ENCODE measurements around the gene COL19A1.
"Not testable (repeated sequence)": the region's sequence is repeated elsewhere in the genome, so short reads cannot be mapped to it uniquely, and the experiment has no call there.

The COL19A1 gene

DNA sequence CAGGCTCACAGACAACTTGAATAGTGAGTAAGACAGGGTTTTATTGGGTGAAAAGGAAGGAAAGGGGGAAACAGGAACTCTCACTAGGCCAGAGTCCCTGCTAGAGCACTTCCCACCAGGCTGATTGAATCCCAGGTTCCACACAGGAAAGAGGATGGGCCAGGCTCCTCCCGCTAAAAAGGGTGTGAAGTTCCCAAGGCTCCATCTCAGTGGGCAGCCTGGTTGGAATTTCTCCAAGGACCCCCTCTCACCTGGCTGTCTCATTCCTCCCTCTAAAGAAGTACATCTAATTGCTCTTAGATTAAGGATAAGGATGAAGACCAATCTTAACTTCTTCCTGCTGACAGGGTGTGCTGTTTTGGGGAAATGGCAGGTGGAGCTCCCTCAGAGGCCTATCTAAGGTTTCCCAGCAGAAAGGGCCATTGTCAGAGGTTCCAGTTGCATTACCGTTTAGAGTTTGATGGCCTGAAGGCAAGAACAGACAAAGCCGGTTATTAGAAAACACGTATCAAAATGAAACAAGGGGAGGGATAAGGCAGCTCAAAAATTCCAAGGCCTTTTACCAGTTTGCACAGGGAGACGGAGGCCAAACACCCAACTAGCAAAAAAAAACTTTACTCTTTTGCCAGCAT, 21.5 kb downstream of the COL19A1 start:
- Histone ChIP-seq H3K9ac (ENCODE audit: low read length) (no peak overlapping the region), H2AFZ (ENCODE audit: low read length) (no peak overlapping the region), H3K79me2 (ENCODE audit: low read length) (no peaks in the 10 kb centered on the region), H3K27ac (ENCODE audit: low read length) (no peak overlapping the region), H3K4me3 (ENCODE audit: low read length) (no peak overlapping the region), H3K4me2 (ENCODE audit: low read depth, low read length) (no peak overlapping the region), H3F3A (ENCODE audit: insufficient read depth, low read length) (no peaks in the 10 kb centered on the region), H3K9me2 (replicated peaks; ENCODE audit: insufficient read depth, low read length) (no peaks in the 10 kb centered on the region), H3K36me3 (replicated peaks; ENCODE audit: insufficient read depth, low read length) (no peaks in the 10 kb centered on the region), H3K27me3 (replicated peaks; ENCODE audit: insufficient read depth, low read length) (no peaks in the 10 kb centered on the region), H4K20me1 (ENCODE audit: insufficient read depth, low read length) (no peaks in the 10 kb centered on the region), H3K4me1 (ENCODE audit: low read length) (no peaks in the 10 kb centered on the region), H3K9me3 (replicated peaks; ENCODE audit: insufficient read depth, low read length) (no peaks in the 10 kb centered on the region)
- TF ChIP-seq EZH2phosphoT487 (IDR thresholded peaks at IDR 0.05; ENCODE audit: low read length) (no peak), EZH2 (optimal IDR thresholded peaks at IDR 0.05; ENCODE audit: low read depth, low read length) (no peak)
- TF ChIP-seq, protein P1, sequence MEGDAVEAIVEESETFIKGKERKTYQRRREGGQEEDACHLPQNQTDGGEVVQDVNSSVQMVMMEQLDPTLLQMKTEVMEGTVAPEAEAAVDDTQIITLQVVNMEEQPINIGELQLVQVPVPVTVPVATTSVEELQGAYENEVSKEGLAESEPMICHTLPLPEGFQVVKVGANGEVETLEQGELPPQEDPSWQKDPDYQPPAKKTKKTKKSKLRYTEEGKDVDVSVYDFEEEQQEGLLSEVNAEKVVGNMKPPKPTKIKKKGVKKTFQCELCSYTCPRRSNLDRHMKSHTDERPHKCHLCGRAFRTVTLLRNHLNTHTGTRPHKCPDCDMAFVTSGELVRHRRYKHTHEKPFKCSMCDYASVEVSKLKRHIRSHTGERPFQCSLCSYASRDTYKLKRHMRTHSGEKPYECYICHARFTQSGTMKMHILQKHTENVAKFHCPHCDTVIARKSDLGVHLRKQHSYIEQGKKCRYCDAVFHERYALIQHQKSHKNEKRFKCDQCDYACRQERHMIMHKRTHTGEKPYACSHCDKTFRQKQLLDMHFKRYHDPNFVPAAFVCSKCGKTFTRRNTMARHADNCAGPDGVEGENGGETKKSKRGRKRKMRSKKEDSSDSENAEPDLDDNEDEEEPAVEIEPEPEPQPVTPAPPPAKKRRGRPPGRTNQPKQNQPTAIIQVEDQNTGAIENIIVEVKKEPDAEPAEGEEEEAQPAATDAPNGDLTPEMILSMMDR (IDR thresholded peaks at IDR 0.05; ENCODE audit: low read length): no peak
- no peak for DNase-seq

DNA sequence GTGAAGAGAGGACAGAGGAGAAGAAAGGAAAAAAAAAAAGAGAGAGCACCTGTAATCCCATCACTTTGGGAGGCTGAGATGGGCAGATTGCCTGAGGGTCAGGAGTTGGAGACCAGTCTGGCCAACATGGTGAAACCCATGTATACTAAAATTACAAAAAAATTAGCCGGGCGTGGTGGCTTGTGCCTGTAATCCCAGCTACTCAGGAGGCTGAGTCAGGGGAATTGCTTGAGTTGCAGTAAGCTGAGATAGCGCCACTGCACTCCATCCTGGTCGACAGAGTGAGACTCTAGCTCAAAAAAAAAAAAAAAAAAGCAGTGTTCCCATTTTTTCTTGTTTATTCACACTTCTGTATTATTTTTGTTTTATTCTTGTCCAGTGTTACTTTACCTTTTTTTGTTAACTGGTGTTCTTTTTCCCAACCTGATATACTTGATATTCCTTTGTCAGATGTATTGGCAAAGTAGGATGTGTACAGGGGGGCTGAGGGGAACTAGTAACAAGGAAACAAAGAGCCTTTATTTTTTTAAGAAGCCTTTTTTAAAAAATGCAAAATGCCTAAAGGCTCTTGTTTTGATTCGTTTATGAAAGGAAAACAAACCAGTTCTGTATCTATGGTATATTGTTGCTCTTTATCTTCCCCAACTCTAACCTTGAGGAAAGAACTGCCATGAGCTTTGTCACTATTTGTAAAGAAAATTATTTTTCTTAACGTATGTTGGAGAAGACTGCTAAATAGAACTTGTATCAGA, 22.3 kb downstream of the COL19A1 start:
- H3K36me3 ChIP-seq (replicated peaks; ENCODE audit: insufficient read depth, low read length): no peaks in the 10 kb centered on the region
- H3K27me3 ChIP-seq (replicated peaks; ENCODE audit: insufficient read depth, low read length): no peaks in the 10 kb centered on the region
- H3K79me2 ChIP-seq (ENCODE audit: low read length): no peaks in the 10 kb centered on the region
- no peak overlapping the region for H2AFZ ChIP-seq (ENCODE audit: low read length)
- no peaks in the 10 kb centered on the region for H3K4me1 ChIP-seq (ENCODE audit: low read length)
- H3K27ac ChIP-seq (ENCODE audit: low read length): no peak overlapping the region
- no peaks in the 10 kb centered on the region for H3K9me3 ChIP-seq (replicated peaks; ENCODE audit: insufficient read depth, low read length)
- no peaks in the 10 kb centered on the region for H3F3A ChIP-seq (ENCODE audit: insufficient read depth, low read length)
- TF ChIP-seq EZH2phosphoT487 (IDR thresholded peaks at IDR 0.05; ENCODE audit: low read length): no peak
- TF ChIP-seq, protein P1 (IDR thresholded peaks at IDR 0.05; ENCODE audit: low read length): no peak
- TF ChIP-seq EZH2 (optimal IDR thresholded peaks at IDR 0.05; ENCODE audit: low read depth, low read length): no peak
- no peaks in the 10 kb centered on the region for H4K20me1 ChIP-seq (ENCODE audit: insufficient read depth, low read length)
- no peaks in the 10 kb centered on the region for H3K9me2 ChIP-seq (replicated peaks; ENCODE audit: insufficient read depth, low read length)
- DNase-seq: no peak
- no peak overlapping the region for H3K4me3 ChIP-seq (ENCODE audit: low read length)
- no peak overlapping the region for H3K4me2 ChIP-seq (ENCODE audit: low read depth, low read length)
- H3K9ac ChIP-seq (ENCODE audit: low read length): no peak overlapping the region

DNA sequence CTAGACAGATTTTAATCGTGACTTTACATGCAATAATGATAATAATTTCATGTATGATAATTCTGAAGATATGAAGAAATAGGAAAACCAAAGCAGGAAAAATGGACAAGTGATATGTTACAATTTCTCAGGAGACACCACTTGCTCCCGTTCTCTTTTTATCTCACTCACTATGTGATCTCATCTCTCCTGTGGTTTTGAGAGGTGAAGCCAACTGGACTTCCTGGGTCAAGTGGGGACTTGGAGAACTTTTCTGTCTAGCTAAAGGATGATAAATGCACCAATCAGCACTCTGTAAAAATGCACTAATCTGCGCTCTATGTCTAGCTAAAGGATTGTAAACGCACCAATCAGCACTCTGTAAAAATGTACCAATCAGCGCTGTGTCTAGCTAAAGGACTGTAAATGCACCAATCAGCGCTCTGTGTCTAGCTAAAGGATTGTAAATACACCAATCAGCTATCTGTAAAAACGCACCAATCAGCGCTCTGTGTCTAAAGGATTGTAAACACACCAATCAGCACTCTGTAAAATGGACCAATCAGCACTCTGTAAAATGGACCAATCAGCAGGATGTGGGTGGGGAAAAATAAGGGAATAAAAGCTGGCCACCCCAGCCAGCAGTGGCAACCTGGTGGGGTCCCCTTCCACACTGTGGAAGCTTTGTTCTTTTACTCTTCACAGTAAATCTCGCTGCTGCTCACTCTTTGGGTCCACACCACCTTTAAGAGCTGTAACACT, 23.0 kb downstream of the COL19A1 start:
- not testable (repeated sequence) for H3K36me3 ChIP-seq (replicated peaks; ENCODE audit: insufficient read depth, low read length); H3F3A ChIP-seq (ENCODE audit: insufficient read depth, low read length); H3K4me3 ChIP-seq (ENCODE audit: low read length); H3K4me2 ChIP-seq (ENCODE audit: low read depth, low read length); H3K27me3 ChIP-seq (replicated peaks; ENCODE audit: insufficient read depth, low read length); H3K4me1 ChIP-seq (ENCODE audit: low read length); H4K20me1 ChIP-seq (ENCODE audit: insufficient read depth, low read length); DNase-seq; H3K9me3 ChIP-seq (replicated peaks; ENCODE audit: insufficient read depth, low read length); H3K9ac ChIP-seq (ENCODE audit: low read length); H3K27ac ChIP-seq (ENCODE audit: low read length); H3K79me2 ChIP-seq (ENCODE audit: low read length); H3K9me2 ChIP-seq (replicated peaks; ENCODE audit: insufficient read depth, low read length); H2AFZ ChIP-seq (ENCODE audit: low read length)

DNA sequence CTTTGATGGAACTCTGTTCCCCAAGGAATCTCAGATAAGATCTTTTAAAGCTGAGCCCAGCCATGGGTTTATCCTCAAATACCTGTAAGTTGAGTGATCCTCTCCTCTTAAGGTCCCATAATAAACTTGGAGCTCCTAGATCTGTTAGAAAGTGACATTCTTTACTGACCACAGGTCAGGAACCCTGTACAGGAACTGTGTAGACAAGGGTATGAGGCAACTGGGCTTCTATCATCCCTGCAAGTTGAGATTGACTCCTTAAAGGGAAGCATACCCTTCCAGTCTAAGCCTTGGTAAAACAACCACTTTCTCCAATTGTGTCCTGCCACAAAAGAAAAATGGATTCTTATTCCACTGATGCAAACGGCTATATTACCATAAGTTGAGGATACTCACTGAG, 26.2 kb downstream of the COL19A1 start:
- H3K9ac ChIP-seq (ENCODE audit: low read length); H3K4me3 ChIP-seq (ENCODE audit: low read length); DNase-seq; H4K20me1 ChIP-seq (ENCODE audit: insufficient read depth, low read length); H3F3A ChIP-seq (ENCODE audit: insufficient read depth, low read length); H3K79me2 ChIP-seq (ENCODE audit: low read length); H3K9me2 ChIP-seq (replicated peaks; ENCODE audit: insufficient read depth, low read length); H3K27ac ChIP-seq (ENCODE audit: low read length); H3K36me3 ChIP-seq (replicated peaks; ENCODE audit: insufficient read depth, low read length); H2AFZ ChIP-seq (ENCODE audit: low read length); H3K27me3 ChIP-seq (replicated peaks; ENCODE audit: insufficient read depth, low read length); H3K9me3 ChIP-seq (replicated peaks; ENCODE audit: insufficient read depth, low read length); H3K4me1 ChIP-seq (ENCODE audit: low read length); H3K4me2 ChIP-seq (ENCODE audit: low read depth, low read length): not testable (repeated sequence)

DNA sequence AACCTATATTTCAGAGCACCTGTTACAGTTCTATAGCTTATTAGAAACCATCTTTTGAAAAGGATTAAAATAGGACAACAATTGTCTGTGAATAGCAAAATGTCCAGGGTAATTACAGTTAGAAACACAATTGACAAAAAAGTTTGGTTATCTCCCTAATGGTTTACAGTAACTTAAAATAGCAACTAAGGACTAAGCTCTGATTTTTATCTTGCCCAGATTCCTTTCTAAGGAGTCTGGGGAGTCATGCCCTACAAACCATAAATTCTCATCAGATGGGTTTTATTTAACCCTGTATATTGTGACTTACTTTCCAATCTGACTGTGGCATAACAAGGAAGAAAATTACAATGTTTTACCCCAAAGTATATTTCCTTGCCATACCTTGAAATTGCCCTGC, 26.9 kb downstream of the COL19A1 start:
- not testable (repeated sequence) for H3K4me3 ChIP-seq (ENCODE audit: low read length); H3K27ac ChIP-seq (ENCODE audit: low read length); H3K4me1 ChIP-seq (ENCODE audit: low read length); H3K9me2 ChIP-seq (replicated peaks; ENCODE audit: insufficient read depth, low read length); H3K9ac ChIP-seq (ENCODE audit: low read length); H3K79me2 ChIP-seq (ENCODE audit: low read length); H3F3A ChIP-seq (ENCODE audit: insufficient read depth, low read length); H2AFZ ChIP-seq (ENCODE audit: low read length); H3K36me3 ChIP-seq (replicated peaks; ENCODE audit: insufficient read depth, low read length); H3K9me3 ChIP-seq (replicated peaks; ENCODE audit: insufficient read depth, low read length); H3K27me3 ChIP-seq (replicated peaks; ENCODE audit: insufficient read depth, low read length); H4K20me1 ChIP-seq (ENCODE audit: insufficient read depth, low read length); DNase-seq; H3K4me2 ChIP-seq (ENCODE audit: low read depth, low read length)

Measured in MM.1S (cell line).